Activated CD4-positive, alpha-beta T cell treated with anti-CD3 and anti-CD28 coated beads, Interleukin-2, amount 50 U/mL, for 16 hours (primary cell): ENCODE data around the gene IFNL2.
A peak's percentile ranks its signal among the peaks of the same experiment; 100 is the strongest.
"Not testable (repeated sequence)": the region's sequence is repeated elsewhere in the genome, so short reads cannot be mapped to it uniquely, and the experiment has no call there.

Source experiments
- DNase-seq: peaks from one replicate; pipeline ENCODE4 v3.0.0-alpha.2; 2020

The IFNL2 gene

GRCh38 chr19:39297931-39298634 lies 29.9 kb downstream of the IFNL2 start:
- peak; percentile 81 for DNase-seq

DNA sequence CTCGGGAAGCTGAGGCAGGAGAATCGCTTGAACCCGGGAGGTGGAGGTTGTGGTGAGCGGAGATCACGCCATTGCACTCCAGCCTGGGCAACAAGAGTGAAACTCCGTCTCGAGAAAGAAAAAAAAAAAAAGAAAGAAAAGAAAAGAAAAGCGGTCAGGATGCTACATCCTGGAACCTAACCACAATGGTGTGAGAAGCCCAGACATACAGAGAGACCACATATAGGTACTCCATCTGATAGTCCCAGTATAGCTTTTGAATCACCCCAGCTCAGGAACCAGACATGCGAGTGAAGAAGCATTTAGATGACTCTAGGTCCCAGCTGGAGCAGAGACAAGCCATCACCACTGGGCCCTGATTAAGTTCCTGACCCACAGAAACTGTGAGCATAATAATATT lies 31.2 kb downstream of the IFNL2 start:
- peak; percentile 73 for DNase-seq

- no peak for DNase-seq
Measured at GRCh38 chr19:39299832-39300231, 31.6 kb downstream of the IFNL2 start.

GRCh38 chr19:39301021-39301420 lies 32.8 kb downstream of the IFNL2 start:
- DNase-seq, result no peak

- DNase-seq, result no peak
Measured at GRCh38 chr19:39301562-39301961, 33.4 kb downstream of the IFNL2 start.

DNA sequence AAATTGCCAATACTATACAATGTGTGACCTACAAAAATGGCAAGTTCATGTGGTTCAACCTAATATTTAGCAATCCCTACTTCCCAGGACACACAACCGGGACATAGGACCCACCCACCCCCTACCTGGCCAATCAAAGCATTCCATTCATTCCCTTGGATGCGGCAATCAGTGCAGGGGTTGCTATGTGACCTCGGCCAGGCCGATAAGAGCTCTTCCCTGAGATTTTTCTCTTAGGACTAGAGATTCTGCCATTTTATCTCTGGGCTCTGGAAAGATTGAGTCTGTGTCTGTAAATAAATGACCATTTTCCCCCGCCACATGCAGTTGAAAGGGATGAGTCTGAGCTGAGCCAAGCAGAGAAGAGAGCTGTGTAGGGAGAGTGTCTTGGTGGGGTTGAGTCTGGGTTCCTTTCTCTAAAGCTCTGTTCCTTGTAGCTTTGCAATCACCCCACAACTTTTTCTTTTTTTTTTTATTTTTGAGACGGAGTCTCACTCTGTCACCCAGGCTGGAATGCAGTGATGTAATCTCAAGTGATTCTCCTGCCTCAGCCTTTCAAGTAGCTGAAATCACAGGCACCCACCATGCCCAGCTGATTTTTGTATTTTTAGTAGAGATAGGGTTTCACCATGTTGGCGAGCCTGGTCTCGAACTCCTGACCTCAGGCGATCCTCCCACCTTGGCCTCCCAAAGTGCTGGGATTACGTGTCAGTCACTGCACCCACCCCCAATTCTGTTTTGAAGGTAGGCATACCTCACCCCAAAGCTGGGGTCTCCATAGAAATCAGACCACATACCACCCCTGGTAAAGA lies 35.4 kb downstream of the IFNL2 start:
- no peak for DNase-seq

GRCh38 chr19:39304185-39304513 lies 36.0 kb downstream of the IFNL2 start:
- no peak for DNase-seq

- DNase-seq, result no peak
Measured at GRCh38 chr19:39304701-39305571, 36.7 kb downstream of the IFNL2 start.

- DNase-seq, result no peak
Measured at GRCh38 chr19:39306075-39306474, 37.9 kb downstream of the IFNL2 start.

DNA sequence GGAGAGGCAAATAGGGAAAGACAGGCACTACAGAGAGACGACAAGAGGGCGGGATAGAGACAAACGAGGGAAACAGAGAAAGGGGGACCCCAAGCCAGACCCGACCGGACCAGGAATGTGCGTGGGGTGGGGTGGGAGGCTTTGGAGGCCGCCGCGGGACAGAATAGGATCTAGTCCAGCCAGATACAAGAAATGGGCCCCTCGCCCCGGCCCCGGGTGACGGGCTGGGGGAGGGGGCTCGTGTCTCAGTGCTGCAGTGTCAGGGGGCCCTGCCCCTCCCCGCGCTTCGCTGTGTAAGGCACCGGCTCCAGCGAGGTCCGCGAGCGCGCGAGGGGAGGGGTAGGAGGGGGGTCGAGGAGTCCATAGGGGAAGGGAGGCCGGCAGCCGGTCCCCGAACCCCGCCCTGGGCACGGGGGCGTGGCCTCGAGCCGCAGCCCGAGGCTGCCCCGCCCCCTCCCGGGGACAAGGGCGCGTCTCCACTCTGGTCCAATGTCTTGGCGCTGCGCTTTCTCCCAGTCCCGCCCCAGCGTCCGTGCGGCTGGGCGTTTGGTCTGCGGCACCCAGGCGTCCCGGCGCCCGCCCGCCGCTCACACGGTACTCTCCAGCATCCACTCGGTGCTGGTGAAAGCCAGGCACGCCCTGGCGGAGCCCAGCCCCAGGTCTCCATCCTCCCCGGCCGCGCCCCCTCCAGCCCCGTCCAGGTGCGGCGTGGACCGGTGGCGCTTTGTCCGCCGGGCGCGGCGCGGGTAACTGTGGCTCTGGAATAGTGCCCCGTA lies 39.0 kb downstream of the IFNL2 start:
- no peak for DNase-seq

DNA sequence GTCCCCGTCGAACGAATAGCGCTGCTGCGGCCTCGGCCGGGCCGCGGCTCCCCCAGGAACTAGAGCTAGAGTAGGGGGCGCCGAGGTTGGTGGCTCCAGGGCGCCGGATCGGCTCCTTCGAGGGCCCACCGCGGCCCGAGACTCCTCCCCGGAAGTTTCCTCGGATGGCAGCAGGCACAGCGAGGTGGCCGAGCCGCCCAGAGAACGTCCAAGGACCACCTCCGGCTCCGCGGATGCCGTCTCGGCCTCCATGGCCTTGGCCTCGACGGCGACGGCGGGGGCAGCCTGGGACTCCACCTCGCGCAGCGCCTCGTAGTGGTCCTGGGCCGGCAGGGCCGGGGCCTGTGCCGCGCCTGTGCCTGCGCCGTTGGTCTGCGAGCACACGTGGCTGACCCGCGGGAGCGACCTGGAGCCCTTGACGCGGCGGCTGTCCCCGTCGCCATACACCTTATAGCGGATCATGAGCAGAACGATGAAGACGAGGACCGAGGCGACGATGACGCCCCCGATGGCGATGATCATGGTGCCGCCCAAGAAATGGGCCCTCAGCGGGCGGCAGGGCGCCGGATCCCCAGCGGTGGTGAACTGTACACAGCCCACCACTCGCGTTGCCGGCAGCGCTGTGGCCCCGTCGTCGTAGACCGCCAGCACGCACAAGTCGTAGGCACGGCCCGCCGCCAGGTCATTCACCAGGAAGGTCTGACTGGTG lies 39.8 kb downstream of the IFNL2 start:
- DNase-seq, result no peak

DNA sequence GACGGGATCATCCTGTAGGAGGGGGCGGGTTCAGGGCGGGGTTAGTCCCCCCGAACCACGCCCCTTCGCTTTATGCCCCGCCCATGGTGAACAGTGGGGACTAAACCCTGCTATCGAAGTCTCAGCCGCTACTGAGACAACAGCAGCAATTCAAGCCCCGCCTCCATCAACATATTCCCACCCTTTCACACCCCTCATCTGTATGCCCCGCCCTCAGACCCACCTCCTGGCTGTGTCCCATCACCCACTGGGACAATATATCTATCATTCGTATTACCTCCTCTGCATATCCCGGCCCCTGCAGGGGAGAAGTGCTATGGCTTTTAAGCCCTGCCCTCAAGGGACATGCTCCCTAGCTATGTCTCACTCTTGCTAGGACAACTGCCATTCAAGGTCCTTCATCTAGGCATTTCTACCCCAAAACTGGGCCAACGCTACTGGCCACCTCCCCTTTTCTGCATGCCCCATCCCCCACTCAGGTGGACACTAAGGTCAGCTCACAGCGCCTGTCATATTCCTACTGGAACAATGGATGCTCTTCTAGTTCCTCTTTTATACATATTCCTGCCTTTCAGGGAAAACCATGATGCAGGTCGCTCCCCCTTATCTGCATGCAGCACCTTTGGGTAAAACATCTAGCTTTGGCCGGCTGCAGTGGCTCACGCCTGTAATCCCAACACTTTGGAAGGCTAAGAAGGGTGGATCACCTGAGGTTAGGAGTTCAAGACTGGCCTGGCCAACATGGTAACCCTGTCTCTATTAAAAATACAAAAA lies 40.5 kb downstream of the IFNL2 start:
- DNase-seq, result no peak

GRCh38 chr19:39309305-39309670 lies 41.1 kb downstream of the IFNL2 start:
- DNase-seq, result not testable (repeated sequence)

DNA sequence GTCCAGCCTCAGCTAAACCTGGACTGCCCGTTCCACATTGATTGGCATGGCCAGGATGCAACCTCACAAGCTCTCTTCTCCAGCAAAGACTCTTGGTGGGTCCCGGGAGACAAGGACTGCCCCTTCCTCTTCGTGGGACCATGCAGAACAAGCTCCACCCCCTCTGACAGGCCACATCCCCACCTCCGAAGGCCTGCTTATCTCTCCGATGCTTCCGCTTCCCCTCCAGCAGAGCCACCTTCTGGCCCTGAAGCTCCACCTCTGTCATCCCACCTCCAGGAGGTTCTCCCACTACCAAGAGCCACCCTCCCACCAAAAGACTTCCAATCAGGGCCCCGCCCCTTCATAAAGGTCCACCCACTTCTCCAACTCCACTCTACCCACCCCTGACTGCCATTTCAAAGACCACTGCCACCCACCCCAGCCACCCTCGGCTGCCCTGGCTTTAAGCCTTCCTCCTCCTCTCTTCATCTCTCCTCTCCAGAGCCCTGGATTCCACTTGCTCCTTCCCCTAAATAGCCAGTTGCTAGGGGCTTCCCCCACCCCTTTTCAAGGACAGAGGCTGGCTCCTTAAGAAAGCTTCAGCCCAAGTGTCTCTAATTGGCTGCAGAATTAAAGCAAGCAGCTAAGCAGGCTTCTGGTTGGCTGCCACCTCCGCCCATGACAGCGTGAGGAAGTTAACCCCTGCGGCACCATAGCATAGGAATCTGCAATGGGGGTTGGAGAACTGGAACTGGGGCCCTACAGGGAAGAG lies 42.5 kb downstream of the IFNL2 start:
- DNase-seq, result no peak

GRCh38 chr19:39314016-39314728 lies 46.0 kb downstream of the IFNL2 start:
- DNase-seq, result no peak

DNA sequence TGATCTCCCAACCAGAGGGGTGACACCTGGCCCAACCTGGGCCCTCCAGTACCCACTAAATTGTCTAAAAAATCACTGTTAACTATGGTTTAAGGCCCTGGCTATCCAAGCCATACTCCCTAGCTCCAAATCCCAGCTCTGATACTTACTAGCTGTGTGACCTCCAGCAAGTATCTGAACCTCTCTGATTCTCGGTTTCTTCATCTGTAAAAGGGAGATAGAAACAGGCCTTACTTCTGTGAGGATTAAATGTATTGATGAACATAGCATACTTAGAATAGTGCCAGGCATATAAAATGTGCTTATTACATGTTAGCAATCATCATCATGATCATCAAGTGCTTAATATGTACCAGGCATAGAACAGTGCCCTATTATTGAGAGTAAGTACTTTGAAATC lies 47.7 kb downstream of the IFNL2 start:
- no peak for DNase-seq

GRCh38 chr19:39316627-39317321 lies 48.6 kb downstream of the IFNL2 start:
- no peak for DNase-seq

GRCh38 chr19:39317476-39317875 lies 49.3 kb downstream of the IFNL2 start:
- DNase-seq, result no peak

GRCh38 chr19:39318071-39318470 lies 49.9 kb downstream of the IFNL2 start:
- no peak for DNase-seq
